HG02798 (cell line): ENCODE results near the gene BCAM.

Experiments
- ATAC-seq: cut with Tn5 transposase; IDR thresholded peaks from one replicate; pipeline ENCODE4 v1.9.1; 2021; ENCODE audit warnings: mild to moderate bottlenecking; ENCODE audit not compliant: unreplicated experiment, poor library complexity

BCAM gene

GRCh38 chr19:44788971-44789370 is 19.9 kb upstream of the BCAM start:
- ATAC-seq = no peak

GRCh38 chr19:44789943-44790483 is 18.9 kb upstream of the BCAM start:
- no peak for ATAC-seq

GRCh38 chr19:44792281-44792680 is 16.6 kb upstream of the BCAM start:
- no peak for ATAC-seq

GRCh38 chr19:44794610-44795009 is 14.3 kb upstream of the BCAM start:
- ATAC-seq = no peak

- no peak for ATAC-seq
Observed at GRCh38 chr19:44795398-44795987, 13.4 kb upstream of the BCAM start.

- no peak for ATAC-seq
Observed at GRCh38 chr19:44796701-44797115, 12.2 kb upstream of the BCAM start.

- ATAC-seq = no peak
Observed at GRCh38 chr19:44799627-44800346, 9.1 kb upstream of the BCAM start.

- peak; percentile 78 for ATAC-seq
Observed at GRCh38 chr19:44800461-44800860, 8.4 kb upstream of the BCAM start.

- ATAC-seq = no peak
Observed at GRCh38 chr19:44803442-44804428, 5.2 kb upstream of the BCAM start.

GRCh38 chr19:44806291-44806690 is 2.6 kb upstream of the BCAM start:
- no peak for ATAC-seq

GRCh38 chr19:44807162-44807561 is 1.7 kb upstream of the BCAM start:
- ATAC-seq = no peak

- no peak for ATAC-seq
Observed at GRCh38 chr19:44807652-44808462, 1.0 kb upstream of the BCAM start.

- no peak for ATAC-seq
Observed at GRCh38 chr19:44809577-44810233, 802 bp downstream of the BCAM start.

- no peak for ATAC-seq
Observed at GRCh38 chr19:44810234-44811121, 1.6 kb downstream of the BCAM start.

GRCh38 chr19:44811122-44811419 is 2.2 kb downstream of the BCAM start:
- no peak for ATAC-seq

- ATAC-seq = no peak
Observed at GRCh38 chr19:44812142-44812718, 3.3 kb downstream of the BCAM start.

GRCh38 chr19:44813070-44813840 is 4.4 kb downstream of the BCAM start:
- ATAC-seq = no peak
